HG03108 (cell line): ENCODE results near the gene PFDN2.
A peak's percentile ranks its signal among the peaks of the same experiment; 100 is the strongest.
"Not testable (repeated sequence)": the region's sequence is repeated elsewhere in the genome, so short reads cannot be mapped to it uniquely, and the experiment has no call there.

ENCODE experiments used
- ATAC-seq: cut with Tn5 transposase; IDR thresholded peaks from one replicate; pipeline ENCODE4 v1.9.1; 2021; ENCODE audit warnings: moderate library complexity; ENCODE audit not compliant: unreplicated experiment

Gene PFDN2

DNA sequence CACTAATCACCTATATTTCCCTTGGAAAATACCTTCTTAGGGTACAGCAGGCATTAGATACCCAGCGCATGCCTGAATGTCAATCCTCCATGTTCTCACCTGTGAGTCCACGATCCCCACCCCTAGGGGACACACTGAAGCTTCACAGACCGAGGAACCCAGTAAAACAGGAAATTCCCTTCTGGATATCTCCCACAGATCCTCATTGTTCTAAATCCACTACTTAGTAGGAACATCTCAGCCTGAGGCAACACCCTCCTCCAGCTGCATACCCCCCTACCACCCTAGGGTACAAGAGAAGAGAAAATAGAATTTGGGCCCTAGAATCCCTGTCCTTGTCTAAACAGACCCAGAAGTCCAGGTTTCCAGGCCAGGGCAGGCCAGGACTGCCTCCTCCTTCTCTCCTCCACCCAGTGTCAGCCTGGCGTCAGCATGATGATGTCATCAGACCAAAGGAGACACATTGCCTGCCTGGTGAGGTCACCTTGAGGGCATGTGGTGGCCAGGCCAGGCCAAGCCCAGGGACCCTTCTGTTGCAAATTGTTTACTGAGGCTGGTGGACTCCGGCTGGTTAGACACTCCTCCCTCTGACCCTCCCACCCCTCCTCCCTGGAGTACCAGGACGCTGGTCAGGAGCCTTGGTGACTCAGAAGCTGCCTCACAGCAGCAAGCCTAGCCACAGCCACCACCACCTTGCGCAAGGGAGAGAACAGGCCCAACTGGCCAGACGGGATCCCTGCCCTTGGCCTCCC is 34.7 kb downstream of the PFDN2 start:
- ATAC-seq, result no peak

GRCh38 chr1:161082483-161082882 is 35.4 kb downstream of the PFDN2 start:
- no peak for ATAC-seq

DNA sequence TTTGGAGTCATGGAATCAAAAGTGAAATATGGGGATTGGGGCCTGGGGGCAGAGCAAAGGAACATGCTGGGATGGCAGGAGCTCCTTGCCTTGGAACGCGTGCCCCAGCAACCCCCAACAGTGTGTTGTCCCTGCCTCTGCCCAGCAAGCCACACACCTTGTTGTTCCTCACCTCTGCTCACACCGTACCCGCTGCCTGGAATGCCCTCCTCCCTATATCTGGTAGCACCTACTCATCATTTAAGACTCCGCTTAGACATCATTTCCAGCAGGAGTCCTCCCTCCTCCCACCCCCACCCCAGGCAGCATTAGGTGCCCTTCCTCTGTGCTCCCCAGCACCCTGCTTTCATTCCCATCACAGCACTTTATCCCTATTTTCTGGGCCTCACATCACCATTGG is 36.3 kb downstream of the PFDN2 start:
- no peak for ATAC-seq

- no peak for ATAC-seq
Observed at GRCh38 chr1:161080441-161081405, 37.1 kb downstream of the PFDN2 start.

- no peak for ATAC-seq
Observed at GRCh38 chr1:161079436-161080110, 38.3 kb downstream of the PFDN2 start.

GRCh38 chr1:161077426-161077825 is 40.4 kb downstream of the PFDN2 start:
- no peak for ATAC-seq

DNA sequence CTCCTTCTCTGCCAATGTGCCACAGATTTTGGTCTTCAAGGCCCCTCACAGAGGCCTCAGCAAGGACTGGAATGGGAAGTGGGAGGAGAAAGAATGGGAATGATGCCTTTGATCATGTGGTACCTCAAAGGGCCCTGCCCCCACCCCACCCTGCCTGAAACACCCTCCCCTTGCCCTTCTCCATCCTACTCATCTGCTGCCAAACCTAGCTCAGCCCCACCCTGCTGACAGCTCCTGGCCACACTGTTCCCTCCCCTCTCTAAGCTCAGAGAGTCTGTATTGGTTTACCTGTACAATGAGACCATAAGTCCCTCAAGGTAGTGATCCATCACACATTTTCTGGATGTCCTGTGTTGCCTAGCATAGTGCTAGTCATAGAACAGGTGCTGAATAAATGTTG is 41.4 kb downstream of the PFDN2 start:
- no peak for ATAC-seq

GRCh38 chr1:161074676-161075368 is 43.0 kb downstream of the PFDN2 start:
- ATAC-seq, result no peak

GRCh38 chr1:161073474-161074121 is 44.2 kb downstream of the PFDN2 start:
- no peak for ATAC-seq

DNA sequence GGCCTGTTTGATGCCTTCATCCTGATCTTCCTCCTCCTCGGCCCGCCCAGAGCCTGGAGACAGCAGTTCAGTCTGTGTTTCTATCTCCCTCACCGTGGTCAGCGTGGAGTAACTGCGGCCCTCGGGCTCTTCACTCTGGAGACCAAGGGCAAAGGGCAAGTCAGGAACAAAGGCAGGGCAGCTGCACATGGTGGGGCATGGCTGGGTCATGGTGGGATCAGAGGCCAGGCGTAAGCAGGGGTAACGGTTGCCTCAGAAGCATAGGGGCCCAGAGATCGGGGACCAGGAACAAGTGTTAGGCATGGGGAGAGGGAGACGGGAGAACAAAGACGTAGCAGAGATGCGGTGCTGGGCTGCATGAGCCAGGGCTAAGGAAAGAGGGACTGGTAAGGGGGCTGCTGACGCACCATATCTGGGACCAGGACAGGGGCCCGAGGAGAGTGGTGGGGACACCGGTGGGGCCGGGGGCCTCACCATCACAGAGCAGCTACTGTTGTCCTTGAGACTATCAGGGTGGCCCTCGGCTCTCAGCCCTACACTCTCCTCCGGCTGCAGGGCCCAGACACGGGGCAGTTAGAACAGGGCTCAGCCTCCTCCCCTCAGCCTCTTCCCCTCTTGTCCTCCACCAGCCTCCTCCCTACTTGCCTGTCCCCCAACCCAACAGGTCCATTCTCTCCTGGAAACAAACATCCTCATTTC is 44.9 kb downstream of the PFDN2 start:
- ATAC-seq, result no peak

- no peak for ATAC-seq
Observed at GRCh38 chr1:161071886-161072371, 45.9 kb downstream of the PFDN2 start.

DNA sequence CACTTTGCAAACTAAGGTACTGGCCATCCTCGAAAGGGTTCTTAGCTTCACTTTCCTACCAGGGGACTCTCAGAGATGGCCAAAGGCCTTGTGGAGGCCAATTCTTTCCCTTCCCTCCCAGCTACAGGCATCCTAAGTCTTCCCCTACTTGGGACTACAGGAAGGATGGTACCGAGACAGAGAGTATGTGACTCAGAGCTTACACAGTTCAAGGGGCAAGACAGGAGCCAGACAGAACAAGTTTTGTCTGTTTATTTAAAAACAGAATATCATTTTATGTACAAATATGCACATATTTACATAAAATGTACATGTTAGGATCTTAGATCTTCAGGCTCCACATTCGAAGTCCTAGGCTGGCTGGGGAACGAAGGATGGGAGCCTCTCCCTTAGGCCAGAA is 47.1 kb downstream of the PFDN2 start:
- ATAC-seq, result no peak

- peak; percentile 81 for ATAC-seq
Observed at GRCh38 chr1:161069731-161070270, 48.0 kb downstream of the PFDN2 start, which contains the start of gene ARHGAP30. Gene ARHGAP30, minus strand, starts transcription at chr1:161069891. Its CDS starts 267 bp downstream, at chr1:161069624.

DNA sequence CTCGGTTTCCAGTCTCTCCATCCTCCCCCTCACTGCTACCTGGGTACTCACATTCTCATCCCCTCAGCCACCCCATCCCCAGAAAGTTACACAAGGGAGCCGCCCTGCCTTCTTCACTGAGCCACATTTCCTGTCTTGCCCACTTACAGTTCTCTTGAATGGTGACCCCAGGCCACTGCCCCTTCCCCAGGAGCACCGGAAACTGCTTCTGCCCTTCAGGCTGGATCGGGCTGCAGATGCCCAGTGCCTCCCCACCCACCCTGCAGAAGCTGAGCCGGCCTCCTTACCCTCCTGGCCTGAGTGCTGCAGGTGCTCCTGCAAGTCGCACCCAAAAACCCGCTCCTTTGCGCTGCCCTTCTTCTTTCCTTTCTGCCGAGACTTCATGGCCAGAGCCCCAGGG is 48.6 kb downstream of the PFDN2 start:
- ATAC-seq, result no peak

GRCh38 chr1:161068306-161069234 is 49.3 kb downstream of the PFDN2 start:
- peak; percentile 62 for ATAC-seq

DNA sequence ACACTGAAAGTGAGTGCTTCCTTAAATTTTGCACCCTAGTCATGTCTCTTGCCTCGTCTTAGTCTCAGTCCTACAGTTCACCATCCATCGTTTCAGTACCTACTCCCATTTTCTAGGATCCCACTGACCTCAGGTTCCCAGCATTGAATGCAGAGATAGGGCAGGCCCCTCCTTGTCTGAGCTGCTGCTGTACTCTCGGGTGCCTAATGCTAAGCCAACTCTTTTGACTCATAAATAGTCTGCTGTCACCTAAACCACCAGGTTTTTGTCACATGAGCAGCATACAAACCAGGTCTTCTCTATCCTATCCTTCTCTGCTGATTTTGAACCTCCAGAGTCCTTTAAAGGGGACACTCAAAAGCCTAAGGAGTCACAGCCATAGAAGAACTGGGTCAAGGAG is 51.1 kb downstream of the PFDN2 start:
- ATAC-seq, result no peak

DNA sequence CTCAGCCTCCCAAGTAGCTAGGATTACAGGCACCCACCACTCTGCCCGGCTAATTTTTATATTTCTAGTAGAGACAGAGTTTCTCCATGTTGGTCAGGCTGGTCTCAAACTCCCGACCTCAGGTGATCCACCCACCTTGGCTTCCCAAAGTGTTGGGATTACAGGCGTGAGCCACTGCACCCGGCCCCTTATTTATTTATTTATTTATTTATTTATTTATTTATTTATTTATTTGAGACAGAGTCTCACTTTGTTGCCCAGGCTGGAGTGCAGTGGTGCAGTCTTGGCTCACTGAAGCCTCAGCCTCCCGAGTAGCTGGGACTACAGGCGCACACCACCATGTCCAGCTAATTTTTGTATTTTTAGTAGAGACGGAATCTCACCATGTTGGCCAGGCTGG is 52.2 kb downstream of the PFDN2 start:
- not testable (repeated sequence) for ATAC-seq

DNA sequence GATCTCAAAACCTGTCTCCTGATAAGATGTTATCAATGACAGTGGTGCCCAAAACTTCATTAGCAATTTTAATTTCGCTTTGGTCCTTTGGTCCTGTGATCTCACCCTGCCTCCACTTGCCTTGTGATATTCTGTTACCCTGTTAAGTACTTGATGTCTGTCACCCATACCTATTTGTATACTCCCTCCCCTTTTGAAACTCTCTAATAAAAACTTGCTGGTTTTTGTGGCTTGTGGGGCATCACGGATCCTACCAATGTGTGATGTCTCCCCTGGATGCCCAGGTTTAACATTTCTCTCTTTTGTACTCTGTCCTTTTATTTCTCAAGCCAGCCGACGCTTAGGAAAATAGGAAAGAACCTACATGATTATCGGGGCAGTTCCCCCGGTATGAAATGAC is 53.9 kb downstream of the PFDN2 start:
- not testable (repeated sequence) for ATAC-seq
